Measurements from ENCODE around the gene FREM1.

The FREM1 gene

GRCh38 chr9:14831661-14832060 is 78.6 kb downstream of the FREM1 start:
- TF ChIP-seq ZFX (IDR thresholded peaks at IDR 0.05; ENCODE audit: borderline replicate concordance) (no peak), CTCF (IDR thresholded peaks at IDR 0.05) (no peak)
- no peak overlapping the region for H3K27ac ChIP-seq

DNA sequence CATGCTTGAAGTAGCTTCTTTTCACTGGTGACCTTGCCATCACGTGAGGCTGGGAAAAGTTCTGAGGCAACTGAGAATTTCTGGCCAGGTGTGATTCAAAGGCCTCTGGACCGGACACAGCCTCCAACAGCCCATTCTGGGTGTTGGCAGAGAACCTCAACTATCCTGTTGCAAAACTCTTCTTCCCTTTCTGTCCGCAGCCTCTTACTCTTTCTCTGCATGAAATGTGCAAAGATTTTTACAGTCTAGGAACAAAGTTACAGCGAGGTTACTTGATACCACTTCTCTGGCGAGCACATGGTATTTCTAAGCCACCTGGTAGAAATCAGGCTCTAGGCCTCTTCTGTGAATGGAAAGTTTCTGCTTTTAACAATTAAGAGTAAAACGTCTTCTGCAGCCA is 79.2 kb downstream of the FREM1 start:
- H3K27ac ChIP-seq, result no peak overlapping the region
- TF ChIP-seq ZFX (IDR thresholded peaks at IDR 0.05; ENCODE audit: borderline replicate concordance), result no peak
- TF ChIP-seq CTCF (IDR thresholded peaks at IDR 0.05), result no peak

GRCh38 chr9:14830057-14830456 is 80.2 kb downstream of the FREM1 start:
- no peak overlapping the region for H3K27ac ChIP-seq

DNA sequence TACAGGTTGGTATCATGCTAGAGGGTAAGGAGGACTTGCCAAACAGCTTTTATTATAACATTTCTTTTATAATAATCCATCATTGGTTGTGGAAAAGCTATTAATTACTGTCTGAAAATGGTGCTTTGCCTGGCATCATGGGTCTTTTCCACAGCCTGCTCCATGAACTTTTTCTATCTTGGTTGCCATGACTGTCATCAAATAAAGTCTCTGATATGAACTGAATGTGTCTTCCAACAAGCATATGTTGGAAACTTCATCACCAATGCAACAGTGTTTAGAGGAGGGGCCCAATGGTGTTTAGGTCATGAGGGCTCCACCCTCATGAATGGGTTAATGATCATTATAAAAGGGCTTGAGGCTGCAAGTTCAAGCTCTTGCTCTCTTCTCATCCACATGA is 81.0 kb downstream of the FREM1 start:
- no peak for TF ChIP-seq CTCF (IDR thresholded peaks at IDR 0.05)
- TF ChIP-seq ZFX (IDR thresholded peaks at IDR 0.05; ENCODE audit: borderline replicate concordance), result no peak
- H3K27ac ChIP-seq, result no peak overlapping the region

More at GRCh38 chr9:14830057-14830456, 80.2 kb downstream of the FREM1 start:
- no peak for TF ChIP-seq CTCF (IDR thresholded peaks at IDR 0.05)
- TF ChIP-seq ZFX (IDR thresholded peaks at IDR 0.05; ENCODE audit: borderline replicate concordance), result no peak

DNA sequence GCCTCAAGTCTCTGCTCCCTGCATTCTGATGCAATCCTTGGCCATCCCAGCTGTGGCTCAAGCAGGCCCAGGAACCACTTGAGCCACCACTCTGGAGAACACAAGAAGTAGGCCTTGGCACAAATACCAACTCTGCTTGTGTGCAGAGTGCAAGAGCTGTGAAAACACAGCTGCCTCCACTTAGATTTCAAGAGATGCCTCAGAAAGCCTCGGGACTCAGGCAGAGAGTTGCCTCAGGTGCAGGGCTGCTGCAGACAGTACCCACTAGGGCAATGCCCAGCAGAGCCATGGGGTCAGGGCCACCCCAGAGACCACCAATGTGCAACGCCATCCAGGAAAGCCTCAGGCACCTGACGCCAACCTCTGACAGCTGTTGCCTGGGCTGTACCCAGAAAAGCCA is 82.4 kb downstream of the FREM1 start:
- no peak overlapping the region for H3K27ac ChIP-seq
- no peak for TF ChIP-seq ZFX (IDR thresholded peaks at IDR 0.05; ENCODE audit: borderline replicate concordance)
- TF ChIP-seq CTCF (IDR thresholded peaks at IDR 0.05), result no peak

DNA sequence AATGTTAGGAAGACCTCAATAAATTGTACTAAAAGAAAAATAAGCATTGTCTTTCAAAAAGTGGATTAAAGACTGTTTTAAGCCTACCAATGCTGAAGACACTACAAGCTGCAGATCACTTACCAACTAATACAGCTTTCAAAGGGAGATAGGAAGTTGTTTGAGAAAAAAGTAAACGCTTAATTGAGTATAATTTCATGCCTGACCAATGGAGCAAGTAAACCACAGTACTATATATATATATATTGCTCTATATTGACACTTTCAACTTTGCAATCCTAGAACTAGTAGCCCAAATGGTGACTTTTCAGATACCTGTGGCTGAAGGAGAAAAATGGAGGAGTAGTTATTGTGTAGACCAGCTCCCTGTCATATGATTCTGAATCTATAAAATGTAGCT is 85.7 kb downstream of the FREM1 start:
- no peak overlapping the region for H3K27ac ChIP-seq
- no peak for TF ChIP-seq CTCF (IDR thresholded peaks at IDR 0.05)
- TF ChIP-seq ZFX (IDR thresholded peaks at IDR 0.05; ENCODE audit: borderline replicate concordance), result no peak

GRCh38 chr9:14823800-14824199 is 86.4 kb downstream of the FREM1 start:
- TF ChIP-seq ZFX (IDR thresholded peaks at IDR 0.05; ENCODE audit: borderline replicate concordance), result no peak
- TF ChIP-seq CTCF (IDR thresholded peaks at IDR 0.05), result no peak
- no peak overlapping the region for H3K27ac ChIP-seq

Measured in 22Rv1 (cell line).